Putamen (tissue), 1 donor: ENCODE data around the gene METTL2B.
A peak's percentile ranks its signal among the peaks of the same experiment; 100 is the strongest.
"Not testable (repeated sequence)": the region's sequence is repeated elsewhere in the genome, so short reads cannot be mapped to it uniquely, and the experiment has no call there.

Experiments used
- DNase-seq: peaks from one replicate; pipeline ENCODE4 v3.0.0-alpha.2; 2016; ENCODE audit warnings: low spot score

Gene METTL2B

GRCh38 chr7:128455543-128456254, 20.8 kb upstream of the METTL2B start, which contains the start of gene HILPDA:
Gene HILPDA (plus strand): TSS chr7:128455878. CDS start chr7:128457269, 1,391 bp downstream.
- DNase-seq = peak; percentile 91

GRCh38 chr7:128456255-128456725, 20.3 kb upstream of the METTL2B start:
- DNase-seq = no peak

- DNase-seq = not testable (repeated sequence)
Measured at GRCh38 chr7:128457385-128457784, 19.2 kb upstream of the METTL2B start.

- no peak for DNase-seq
Measured at GRCh38 chr7:128458956-128459355, 17.6 kb upstream of the METTL2B start.

- peak; percentile 63 for DNase-seq
Measured at GRCh38 chr7:128459394-128459878, 17.1 kb upstream of the METTL2B start.

GRCh38 chr7:128462460-128462859, 14.1 kb upstream of the METTL2B start:
- DNase-seq = no peak

- DNase-seq = not testable (repeated sequence)
Measured at GRCh38 chr7:128463345-128463744, 13.2 kb upstream of the METTL2B start.

- DNase-seq = not testable (repeated sequence)
Measured at GRCh38 chr7:128463933-128464332, 12.6 kb upstream of the METTL2B start.

GRCh38 chr7:128466871-128467270, 9.7 kb upstream of the METTL2B start:
- not testable (repeated sequence) for DNase-seq

GRCh38 chr7:128477336-128477690, 765 bp downstream of the METTL2B start:
- not testable (repeated sequence) for DNase-seq

GRCh38 chr7:128479082-128479481, 2.5 kb downstream of the METTL2B start:
- DNase-seq = not testable (repeated sequence)

GRCh38 chr7:128488134-128488533, 11.6 kb downstream of the METTL2B start:
- not testable (repeated sequence) for DNase-seq

GRCh38 chr7:128497405-128497804, 20.9 kb downstream of the METTL2B start:
- no peak for DNase-seq

GRCh38 chr7:128505416-128505815, 28.9 kb downstream of the METTL2B start:
- DNase-seq = not testable (repeated sequence)

- not testable (repeated sequence) for DNase-seq
Measured at GRCh38 chr7:128506819-128507218, 30.3 kb downstream of the METTL2B start.

- DNase-seq = peak; percentile 2
Measured at GRCh38 chr7:128507321-128507993, 30.9 kb downstream of the METTL2B start.

GRCh38 chr7:128511692-128512091, 35.1 kb downstream of the METTL2B start:
- not testable (repeated sequence) for DNase-seq

- not testable (repeated sequence) for DNase-seq
Measured at GRCh38 chr7:128515232-128515631, 38.7 kb downstream of the METTL2B start.

- DNase-seq = not testable (repeated sequence)
Measured at GRCh38 chr7:128517023-128517422, 40.5 kb downstream of the METTL2B start.

GRCh38 chr7:128523226-128523931, 46.8 kb downstream of the METTL2B start:
- DNase-seq = peak; percentile 35

- DNase-seq = not testable (repeated sequence)
Measured at GRCh38 chr7:128523932-128524524, 47.5 kb downstream of the METTL2B start.

- DNase-seq = not testable (repeated sequence)
Measured at GRCh38 chr7:128525584-128525983, 49.0 kb downstream of the METTL2B start.
